HUES48 (cell line): ENCODE data around the gene GNGT1.

Source experiments
- H3K27ac ChIP-seq: one replicate; pipeline ENCODE4 v1.7.0; 2013; ENCODE audit warnings: low read depth, low read length, inconsistent platforms
- H3K27me3 ChIP-seq: 2 replicates; pipeline ENCODE4 v1.6.1; 2013; ENCODE audit warnings: mild to moderate bottlenecking, low read length; ENCODE audit not compliant: control insufficient read depth, insufficient read depth
- H3K36me3 ChIP-seq: 2 replicates; pipeline ENCODE4 v1.6.1; 2013; ENCODE audit warnings: low read length; ENCODE audit not compliant: control insufficient read depth, insufficient read depth
- H3K4me1 ChIP-seq: 2 replicates; pipeline ENCODE4 v1.6.1; 2013; ENCODE audit warnings: mild to moderate bottlenecking, low read length; ENCODE audit not compliant: control insufficient read depth, insufficient read depth
- H3K4me3 ChIP-seq: 2 replicates; pipeline ENCODE4 v1.5.1; 2013; ENCODE audit warnings: mild to moderate bottlenecking, low read depth, low read length
- H3K9ac ChIP-seq: 2 replicates; pipeline ENCODE4 v1.6.1; 2013; ENCODE audit warnings: mild to moderate bottlenecking, low read depth, low read length, moderate library complexity
- H3K9me3 ChIP-seq: 2 replicates; pipeline ENCODE4 v1.6.1; 2013; ENCODE audit warnings: low read length; ENCODE audit not compliant: control insufficient read depth, insufficient read depth

GNGT1 gene

DNA sequence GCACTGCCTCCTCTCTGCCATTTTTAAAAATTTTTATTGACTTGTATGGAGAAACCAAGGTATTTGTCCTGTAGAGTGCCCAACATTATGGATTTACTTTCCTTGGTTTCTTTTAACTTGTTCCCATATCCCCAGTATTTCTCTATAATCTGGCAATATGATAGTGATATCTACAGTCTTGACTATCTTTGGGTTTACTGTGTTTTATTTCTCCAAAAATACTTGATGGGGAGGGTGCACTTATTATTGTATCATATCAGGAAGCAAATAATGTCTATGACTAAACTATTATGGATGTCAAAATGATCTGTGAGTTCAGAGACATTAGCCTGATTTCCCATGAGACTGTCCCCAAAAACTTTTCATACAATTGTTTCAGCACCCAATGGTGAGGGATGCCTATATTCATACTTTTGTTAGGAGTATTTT, 22.4 kb upstream of the GNGT1 start:
- no peak overlapping the region for H3K27ac ChIP-seq
- H3K4me1 ChIP-seq, result no peaks in the 10 kb centered on the region
- peaks cover 3% of the 10 kb centered on the region for H3K27me3 ChIP-seq
- no peak overlapping the region for H3K4me3 ChIP-seq
- no peak overlapping the region for H3K9ac ChIP-seq
- H3K36me3 ChIP-seq, result no peaks in the 10 kb centered on the region
- H3K9me3 ChIP-seq, result 0 out of 2 replicates have a peak, but pooled peaks cover under 1% of the 10 kb centered on the region

DNA sequence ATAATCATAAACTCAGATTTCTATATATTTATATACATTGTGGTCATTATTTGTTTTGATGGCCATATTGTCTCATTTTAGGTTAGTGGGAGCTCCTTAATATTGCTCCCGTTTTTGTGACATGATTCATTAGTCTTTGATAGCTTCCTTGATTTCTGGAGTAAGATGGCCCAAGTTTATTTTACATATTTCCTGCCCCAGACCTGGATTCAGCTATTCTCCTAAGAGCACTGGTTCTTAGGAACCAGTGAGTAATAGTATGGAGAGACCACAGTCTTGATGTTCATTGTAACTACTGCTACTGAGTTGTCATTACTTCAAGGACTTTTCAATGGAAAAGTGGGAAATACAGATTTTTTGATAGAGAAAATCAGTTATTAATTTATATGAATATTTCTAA, 21.8 kb upstream of the GNGT1 start:
- H3K4me1 ChIP-seq, result 0 out of 2 replicates have a peak, but pooled peaks cover 3% of the 10 kb centered on the region
- no peaks in the 10 kb centered on the region for H3K9me3 ChIP-seq
- H3K36me3 ChIP-seq, result no peaks in the 10 kb centered on the region
- no peak overlapping the region for H3K27ac ChIP-seq
- no peak overlapping the region for H3K9ac ChIP-seq
- H3K27me3 ChIP-seq, result peaks cover 9% of the 10 kb centered on the region
- H3K4me3 ChIP-seq, result no peak overlapping the region

DNA sequence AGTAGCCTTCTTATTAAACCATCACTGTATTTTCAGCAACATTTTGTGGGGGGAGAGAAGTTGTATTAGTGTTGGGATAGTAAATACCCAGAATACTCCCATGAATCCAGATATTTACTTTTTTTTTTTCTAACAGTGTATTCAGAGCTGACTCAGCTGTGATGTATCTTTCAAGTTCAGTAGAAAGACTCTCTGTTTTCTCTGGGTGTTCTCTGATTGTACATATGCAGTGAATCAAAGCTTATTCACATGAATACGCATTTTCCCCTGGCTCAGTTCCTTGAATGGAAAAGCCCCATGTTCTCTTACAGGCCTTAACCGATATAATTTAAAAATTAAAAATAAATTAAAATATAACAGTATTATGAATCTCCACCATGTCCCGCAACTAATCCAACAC, 17.1 kb upstream of the GNGT1 start:
- H3K27ac ChIP-seq, result no peak overlapping the region
- 0 out of 2 replicates have a peak, but pooled peaks cover 3% of the 10 kb centered on the region for H3K4me1 ChIP-seq
- H3K9me3 ChIP-seq, result no peaks in the 10 kb centered on the region
- peaks cover 23% of the 10 kb centered on the region for H3K27me3 ChIP-seq
- no peak overlapping the region for H3K9ac ChIP-seq
- peak overlapping the region; percentile 68 for H3K4me3 ChIP-seq
- H3K36me3 ChIP-seq, result no peaks in the 10 kb centered on the region

DNA sequence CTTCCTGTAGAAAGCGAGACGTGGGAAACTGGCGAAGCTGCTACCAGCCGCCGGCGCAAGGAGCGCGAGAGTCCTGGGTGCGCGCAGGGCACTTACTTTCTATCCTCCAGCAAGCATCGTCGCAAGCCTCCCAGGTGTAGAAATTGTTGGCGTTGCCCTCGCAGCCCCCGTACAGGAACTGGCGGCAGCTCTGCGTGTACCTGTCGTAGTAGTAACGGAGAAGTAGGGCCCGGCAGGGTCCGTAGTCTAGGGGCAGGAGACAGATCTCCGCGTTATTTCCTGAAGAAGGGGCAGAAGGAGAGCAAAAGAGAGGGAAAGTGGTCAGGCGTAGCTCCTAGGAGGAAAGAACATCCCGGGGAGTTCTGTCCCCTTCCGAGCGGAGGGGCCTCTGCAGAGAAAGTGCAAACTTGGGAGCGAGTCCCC, 16.3 kb upstream of the GNGT1 start:
- no peak overlapping the region for H3K27ac ChIP-seq

DNA sequence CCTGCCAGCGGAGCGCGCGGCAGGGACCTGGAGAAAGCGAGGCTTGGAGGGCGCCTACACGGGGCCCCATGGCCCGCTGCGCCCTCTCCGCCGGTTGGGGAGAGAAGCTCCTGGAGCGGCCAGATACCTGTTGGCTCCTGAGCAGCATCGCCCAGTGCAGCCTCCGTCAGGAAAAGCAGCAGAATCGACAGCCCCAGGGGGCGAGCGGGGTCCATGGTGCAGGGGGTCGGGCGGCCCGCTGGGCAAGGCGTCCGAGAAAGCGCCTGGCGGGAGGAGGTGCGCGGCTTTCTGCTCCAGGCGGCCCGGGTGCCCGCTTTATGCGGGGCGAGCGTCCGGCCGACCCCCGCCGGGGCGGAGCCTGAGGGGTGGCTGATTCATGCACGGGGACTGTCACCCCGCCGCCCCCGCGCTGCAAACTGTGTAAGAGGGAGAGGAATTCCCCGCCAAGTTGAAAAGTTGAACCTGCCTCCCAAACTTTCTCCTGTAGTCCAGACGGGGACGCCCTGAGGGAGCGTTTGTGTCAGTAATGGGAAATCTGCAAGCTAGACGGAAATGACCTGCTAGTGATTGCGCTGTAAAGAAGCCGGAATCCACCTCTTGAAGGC, 15.8 kb upstream of the GNGT1 start, which contains the start of gene TFPI2:
Gene TFPI2, minus strand, starts transcription at position 290 of the 605 bp plus-strand sequence. Its CDS starts 75 bp downstream, at position 215.
- peak within 1 kb of the TSS; percentile 28; the same call in 1 of the 2 replicates for H3K9ac ChIP-seq
- peaks cover 23% of the 10 kb centered on the region for H3K27me3 ChIP-seq
- H3K4me1 ChIP-seq, result 0 out of 2 replicates have a peak, but pooled peaks cover 3% of the 10 kb centered on the region
- H3K9me3 ChIP-seq, result no peaks in the 10 kb centered on the region
- peak within 1 kb of the TSS; percentile 68 for H3K4me3 ChIP-seq
- no peaks in the 10 kb centered on the region for H3K36me3 ChIP-seq
- H3K27ac ChIP-seq, result no peak within 1 kb of the TSS

More for the DNA sequence above, 16.3 kb upstream of the GNGT1 start:
- Histone ChIP-seq H3K4me3 (peak overlapping the region; percentile 68), H3K27me3 (peaks cover 23% of the 10 kb centered on the region), H3K4me1 (0 out of 2 replicates have a peak, but pooled peaks cover 3% of the 10 kb centered on the region), H3K9ac (peak overlapping the region; percentile 28; the same call in 1 of the 2 replicates), H3K36me3 (no peaks in the 10 kb centered on the region), H3K9me3 (no peaks in the 10 kb centered on the region)

DNA sequence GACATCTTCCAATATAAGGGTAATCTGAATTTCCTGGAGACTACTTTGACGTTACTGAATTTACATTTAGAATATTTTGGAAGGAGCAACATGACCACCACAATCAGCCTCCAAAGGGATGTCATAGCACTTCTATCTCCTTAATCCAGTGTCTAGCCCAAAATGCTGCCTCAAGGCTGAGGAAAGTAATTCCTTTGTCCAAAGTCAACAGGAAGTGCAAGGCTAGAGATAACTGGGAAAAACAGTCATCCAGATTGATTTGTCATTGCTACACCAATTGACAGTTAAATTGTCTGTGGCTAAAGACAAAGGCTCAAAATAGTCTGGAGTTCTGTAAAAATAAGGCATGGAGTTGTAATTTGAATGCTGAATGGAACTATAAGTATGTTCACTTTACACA, 11.9 kb upstream of the GNGT1 start:
- Histone ChIP-seq H3K9me3 (no peaks in the 10 kb centered on the region), H3K9ac (no peak overlapping the region), H3K4me1 (no peaks in the 10 kb centered on the region), H3K27me3 (peaks cover 16% of the 10 kb centered on the region), H3K4me3 (no peak overlapping the region), H3K36me3 (no peaks in the 10 kb centered on the region), H3K27ac (no peak overlapping the region)

DNA sequence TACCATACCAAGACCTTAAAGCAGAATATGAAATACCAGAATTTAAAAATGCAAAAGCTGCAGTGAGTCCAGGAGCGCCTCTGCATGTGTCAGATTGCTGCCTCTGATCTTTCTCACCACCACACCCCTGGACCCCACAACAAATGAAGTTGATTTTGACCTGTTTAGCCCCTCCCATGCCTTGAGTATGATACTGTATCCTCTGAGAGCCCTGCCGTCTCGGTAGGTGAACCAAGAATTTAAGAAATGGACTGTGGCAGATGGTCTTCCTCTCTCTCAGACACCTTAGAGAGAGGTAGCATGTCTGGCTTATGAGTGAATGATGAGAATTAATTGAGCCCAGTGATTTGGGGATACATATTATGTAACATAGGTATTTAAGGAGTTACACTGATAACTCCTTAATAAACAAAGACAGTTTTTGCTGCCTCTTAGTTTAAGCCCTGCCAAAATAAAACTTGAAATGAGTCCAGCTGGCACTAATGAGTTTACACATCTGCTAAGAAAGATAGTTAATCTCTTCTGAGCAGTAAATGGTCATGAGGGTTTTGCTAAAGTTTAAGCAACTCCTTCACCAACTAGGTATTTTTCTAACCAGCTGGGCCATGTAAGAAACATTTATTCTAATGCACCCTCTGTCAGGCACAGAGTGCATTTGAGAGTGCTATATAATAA, 11.3 kb upstream of the GNGT1 start:
- peaks cover 9% of the 10 kb centered on the region; the same call in 1 of the 2 replicates for H3K27me3 ChIP-seq
- H3K9ac ChIP-seq, result no peak overlapping the region

DNA sequence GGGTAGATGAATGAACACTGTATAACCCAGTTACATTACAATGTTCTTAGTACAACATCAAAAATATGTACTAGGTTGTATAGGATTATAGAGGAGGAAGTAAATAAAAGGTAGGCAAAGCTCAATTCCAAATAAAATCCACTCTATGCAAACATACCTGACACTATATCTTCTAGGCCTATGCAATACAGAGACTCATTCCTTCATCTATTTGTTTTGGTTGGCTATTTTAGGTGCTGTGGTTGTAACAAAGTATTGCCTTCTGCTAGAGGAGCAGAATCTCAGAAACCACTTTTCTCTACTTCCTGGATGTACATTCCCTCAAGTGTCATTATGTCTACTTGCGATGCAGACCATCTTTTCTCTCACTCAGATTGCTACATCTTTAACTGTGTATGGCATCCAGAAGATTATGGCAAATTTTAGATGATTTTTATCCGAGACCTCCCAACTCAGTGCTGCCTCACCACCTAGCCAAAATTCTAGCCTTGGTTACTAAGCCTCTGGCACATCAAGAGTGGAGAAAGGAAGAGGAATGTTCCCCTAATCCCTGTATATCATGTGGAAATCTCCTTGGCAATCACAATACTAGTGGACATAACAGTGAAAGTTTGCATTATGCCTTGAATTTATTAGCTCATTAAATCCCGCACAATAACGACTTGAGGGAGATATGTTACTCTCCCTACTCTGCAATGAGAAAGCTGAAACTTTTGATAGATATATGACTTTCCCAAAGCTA, 10.3 kb upstream of the GNGT1 start:
- H3K4me3 ChIP-seq, result no peak overlapping the region
- peaks cover 2% of the 10 kb centered on the region; the same call in 1 of the 2 replicates for H3K27me3 ChIP-seq
- no peaks in the 10 kb centered on the region for H3K36me3 ChIP-seq
- H3K27ac ChIP-seq, result no peak overlapping the region
- H3K9ac ChIP-seq, result no peak overlapping the region
- H3K4me1 ChIP-seq, result no peaks in the 10 kb centered on the region
- H3K9me3 ChIP-seq, result no peaks in the 10 kb centered on the region

More for the DNA sequence above, 11.3 kb upstream of the GNGT1 start:
- H3K4me3 ChIP-seq, result no peak overlapping the region
- no peaks in the 10 kb centered on the region for H3K36me3 ChIP-seq
- no peaks in the 10 kb centered on the region for H3K9me3 ChIP-seq
- H3K4me1 ChIP-seq, result no peaks in the 10 kb centered on the region
- H3K27ac ChIP-seq, result no peak overlapping the region

DNA sequence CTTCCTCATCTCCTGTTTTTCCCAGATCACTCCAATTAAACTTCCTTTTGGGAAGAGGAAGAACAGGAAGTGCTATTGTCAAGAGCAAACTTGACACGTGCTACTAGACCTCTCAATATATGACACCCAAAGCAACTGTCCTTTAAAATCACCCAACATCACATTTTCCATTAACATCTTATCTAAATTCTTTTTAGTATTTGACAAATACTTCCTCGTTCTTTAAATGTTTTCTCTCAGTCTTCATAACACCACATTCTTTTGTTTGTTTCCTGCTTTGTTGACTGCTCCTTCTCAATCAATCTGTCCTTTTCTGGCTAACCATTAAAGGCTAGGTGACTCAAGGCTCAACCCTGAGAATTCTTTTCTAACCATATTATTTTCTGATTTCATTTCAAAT, 8.7 kb upstream of the GNGT1 start:
- no peak overlapping the region for H3K27ac ChIP-seq
- H3K36me3 ChIP-seq, result no peaks in the 10 kb centered on the region
- no peaks in the 10 kb centered on the region for H3K4me1 ChIP-seq
- H3K4me3 ChIP-seq, result no peak overlapping the region
- no peak overlapping the region for H3K9ac ChIP-seq
- no peaks in the 10 kb centered on the region for H3K9me3 ChIP-seq
- H3K27me3 ChIP-seq, result no peaks in the 10 kb centered on the region

DNA sequence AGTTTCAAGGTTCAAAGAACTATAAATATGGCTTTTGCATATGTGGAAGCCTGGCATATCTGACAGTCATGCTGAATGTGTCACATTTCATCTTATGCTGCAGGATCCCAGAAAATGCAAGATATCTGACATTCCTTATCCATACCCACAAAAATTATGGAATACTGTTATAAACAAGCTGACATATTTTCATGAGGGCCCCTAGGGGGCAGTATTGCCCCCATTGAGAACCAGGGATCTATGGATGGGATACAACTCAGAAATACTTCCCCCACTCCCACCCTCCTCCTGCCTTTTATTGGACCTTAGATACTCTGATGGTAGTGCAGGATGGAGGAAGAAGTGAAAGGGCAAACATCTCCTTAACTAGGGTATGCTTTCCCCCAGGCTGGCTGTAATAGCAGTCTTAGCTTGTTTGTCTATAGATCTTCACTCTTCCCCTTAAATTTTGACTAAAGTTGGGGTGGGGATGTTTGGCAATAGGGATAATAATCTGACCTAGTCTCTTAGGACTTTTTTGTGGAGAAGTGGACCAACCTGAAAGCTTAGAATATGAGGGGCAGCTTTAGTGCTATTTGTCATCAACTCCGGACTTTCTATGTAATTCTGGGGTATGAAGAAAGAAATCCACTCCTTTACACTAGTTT, 3.5 kb upstream of the GNGT1 start:
- no peak overlapping the region for H3K9ac ChIP-seq
- 0 out of 2 replicates have a peak, but pooled peaks cover 4% of the 10 kb centered on the region for H3K4me1 ChIP-seq
- H3K4me3 ChIP-seq, result no peak overlapping the region
- H3K27me3 ChIP-seq, result no peaks in the 10 kb centered on the region
- no peak overlapping the region for H3K27ac ChIP-seq
- no peaks in the 10 kb centered on the region for H3K9me3 ChIP-seq
- H3K36me3 ChIP-seq, result no peaks in the 10 kb centered on the region
